Upper lobe of left lung (tissue), 6 donors: ENCODE results near the gene MRPL55. TPM values are rescaled to one million over a fixed set of nuclear protein-coding genes. Genes with fewer than 3 reads are reported as not detected.
A peak's percentile ranks its signal among the peaks of the same experiment; 100 is the strongest.

Experiments used
- ATAC-seq, 2 donors: fragments of 200-7000 bp; cut with Tn5 transposase; one replicate each; pipeline ENCODE4 v1.9.1; 2022; ENCODE audit warnings: mild to moderate bottlenecking in 2 of 2, moderate library complexity in 2 of 2; ENCODE audit not compliant: low FRiP score in 2 of 2
- DNase-seq, 2 donors: peaks; one replicate each; pipeline ENCODE4 v3.0.0-alpha.2; 2019 to 2020
- H3K27ac ChIP-seq, 4 donors: fragments of 200-600 bp; sonication (generic); one replicate each; pipeline ENCODE4 v1.5.1; 2016 to 2019
- H3K27me3 ChIP-seq, 4 donors: fragments of 200-600 bp; sonication (generic); one replicate each; pipeline ENCODE4 v1.5.1; 2017 to 2019
- H3K36me3 ChIP-seq, 4 donors: fragments of 200-600 bp; sonication (generic); one replicate each; pipeline ENCODE4 v1.5.1; 2016 to 2019
- H3K4me1 ChIP-seq, 4 donors: fragments of 200-600 bp; sonication (generic); one replicate each; pipeline ENCODE4 v1.5.1; 2018 to 2019
- H3K4me3 ChIP-seq, 4 donors: fragments of 200-600 bp; sonication (generic); one replicate each; pipeline ENCODE4 v1.5.1; 2017 to 2019; ENCODE audit warnings: mild to moderate bottlenecking in 2 of 4, moderate library complexity in 1 of 4
- H3K9me3 ChIP-seq, 4 donors: fragments of 200-600 bp; sonication (generic); one replicate each; pipeline ENCODE4 v1.5.1; 2018 to 2019
- EP300 ChIP-seq, 4 donors: sonication (generic); formaldehyde crosslinking; IDR thresholded peaks; one replicate each; pipeline ENCODE4 v1.5.1; 2017; ENCODE audit warnings: antibody characterized with exemption in 4 of 4, control low read depth in 2 of 4
- POLR2A ChIP-seq, 4 donors: fragments of 450-650 bp; IDR thresholded peaks; one replicate each; pipeline ENCODE4 v1.5.1; 2016 to 2017; ENCODE audit warnings: antibody characterized with exemption in 4 of 4, mild to moderate bottlenecking in 2 of 4
- POLR2AphosphoS5 ChIP-seq, 2 donors: sonication (generic); formaldehyde crosslinking; IDR thresholded peaks; one replicate each; pipeline ENCODE4 v1.5.1; 2017; ENCODE audit warnings: antibody characterized with exemption in 2 of 2
- WGBS, 2 donors: methylation state at CpG; one replicate each; pipeline ENCODE4 v1.1.5; 2017 to 2018; 5-methylcytosine and 5-hydroxymethylcytosine counted together
- total RNA-seq, 6 donors: library from RNA; depleted of rRNA in 4 of 6; stranded (reverse); fragments of >200 nt in 4 of 6; gene quantifications; one replicate each; pipeline versions ENCODE4 v1.1.0 to v1.2.1, GENCODE V29; 2016 to 2021
- TF ChIP-seq, protein P1 (sequence below), 6 experiments: fragments of 450-650 bp in 4 of 6; fragments of 200-600 bp in 2 of 6; sonication (generic) in 2 of 6; IDR thresholded peaks; one replicate each; pipeline ENCODE4 v1.5.1; 2016 to 2019; ENCODE audit warnings: antibody characterized with exemption in 6 of 6
- donor health status: DM: no; HTN: no; CAD: no; lungs with moderate emphysema.
- donor health status: DM: no; HTN: yes; CAD: no; lungs with severe emphysema.

MRPL55 gene
- total RNA-seq, 6 donors from 2014 or later, result 42.4 to 161 (median 60.1) TPM

- Histone ChIP-seq H3K9me3 (no peaks in the 10 kb centered on the region), H3K36me3 (peaks cover 0 to 24% (median 15%) of the 10 kb centered on the region in 4 donors), H3K4me3 (no peak overlapping the region), H3K27me3 (no peaks in the 10 kb centered on the region), H3K27ac (no peak overlapping the region), H3K4me1 (peaks cover 35 to 54% (median 41%) of the 10 kb centered on the region in 4 donors)
- 85% methylated on average over 8 of the region's 8 CpGs; no CpG with 5 or more reads in 1 of the 2 donors for WGBS, 2 donors
- ATAC-seq, result no peak
- DNase-seq, result no peak
- TF ChIP-seq EP300 (IDR thresholded peaks at IDR 0.05) (no peak), POLR2AphosphoS5 (IDR thresholded peaks at IDR 0.05) (no peak), POLR2A (IDR thresholded peaks at IDR 0.05) (no peak)
- TF ChIP-seq, protein P1, sequence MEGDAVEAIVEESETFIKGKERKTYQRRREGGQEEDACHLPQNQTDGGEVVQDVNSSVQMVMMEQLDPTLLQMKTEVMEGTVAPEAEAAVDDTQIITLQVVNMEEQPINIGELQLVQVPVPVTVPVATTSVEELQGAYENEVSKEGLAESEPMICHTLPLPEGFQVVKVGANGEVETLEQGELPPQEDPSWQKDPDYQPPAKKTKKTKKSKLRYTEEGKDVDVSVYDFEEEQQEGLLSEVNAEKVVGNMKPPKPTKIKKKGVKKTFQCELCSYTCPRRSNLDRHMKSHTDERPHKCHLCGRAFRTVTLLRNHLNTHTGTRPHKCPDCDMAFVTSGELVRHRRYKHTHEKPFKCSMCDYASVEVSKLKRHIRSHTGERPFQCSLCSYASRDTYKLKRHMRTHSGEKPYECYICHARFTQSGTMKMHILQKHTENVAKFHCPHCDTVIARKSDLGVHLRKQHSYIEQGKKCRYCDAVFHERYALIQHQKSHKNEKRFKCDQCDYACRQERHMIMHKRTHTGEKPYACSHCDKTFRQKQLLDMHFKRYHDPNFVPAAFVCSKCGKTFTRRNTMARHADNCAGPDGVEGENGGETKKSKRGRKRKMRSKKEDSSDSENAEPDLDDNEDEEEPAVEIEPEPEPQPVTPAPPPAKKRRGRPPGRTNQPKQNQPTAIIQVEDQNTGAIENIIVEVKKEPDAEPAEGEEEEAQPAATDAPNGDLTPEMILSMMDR (IDR thresholded peaks at IDR 0.05), result no peak
Observed at GRCh38 chr1:228105996-228106799, 2.9 kb downstream of the MRPL55 start.

GRCh38 chr1:228105270-228105995 lies 3.7 kb downstream of the MRPL55 start:
- TF ChIP-seq, protein P1 (IDR thresholded peaks at IDR 0.05), result no peak
- no peak for TF ChIP-seq EP300 (IDR thresholded peaks at IDR 0.05)
- TF ChIP-seq POLR2A (IDR thresholded peaks at IDR 0.05), result no peak
- TF ChIP-seq POLR2AphosphoS5 (IDR thresholded peaks at IDR 0.05), result no peak
- Histone ChIP-seq H3K36me3 (peaks cover 3 to 32% (median 19%) of the 10 kb centered on the region in 4 donors), H3K4me1 (peaks cover 33 to 59% (median 40%) of the 10 kb centered on the region in 4 donors), H3K9me3 (no peaks in the 10 kb centered on the region), H3K27me3 (no peaks in the 10 kb centered on the region), H3K4me3 (no peak overlapping the region), H3K27ac (no peak overlapping the region)
- WGBS, 2 donors, result 90 to 92% methylated on average over 4 to 8 of the region's 9 CpGs
- DNase-seq (no peak), ATAC-seq (no peak)

GRCh38 chr1:228104526-228105269 lies 4.4 kb downstream of the MRPL55 start:
- peaks cover 3 to 39% (median 25%) of the 10 kb centered on the region in 4 donors for H3K36me3 ChIP-seq
- no peak overlapping the region for H3K4me3 ChIP-seq
- no peaks in the 10 kb centered on the region for H3K27me3 ChIP-seq
- ATAC-seq, result no peak
- no peak for DNase-seq
- WGBS, 2 donors, result 73 to 83% methylated on average over 6 of the region's 7 CpGs
- no peaks in the 10 kb centered on the region for H3K9me3 ChIP-seq
- peaks cover 28 to 51% (median 33%) of the 10 kb centered on the region in 4 donors for H3K4me1 ChIP-seq
- peak overlapping the region in 1 of 4 donors; percentile 19 for H3K27ac ChIP-seq
- TF ChIP-seq, protein P1 (IDR thresholded peaks at IDR 0.05), result no peak
- TF ChIP-seq POLR2AphosphoS5 (IDR thresholded peaks at IDR 0.05) (no peak), POLR2A (IDR thresholded peaks at IDR 0.05) (no peak), EP300 (IDR thresholded peaks at IDR 0.05) (no peak)

- Histone ChIP-seq H3K4me3 (peak within 1 kb of the TSS; percentile 83 to 98 (median 88)), H3K27ac (peak within 1 kb of the TSS; percentile 91 to 94 (median 92)), H3K36me3 (peaks cover 15 to 56% (median 42%) of the 10 kb centered on the region in 4 donors), H3K4me1 (peaks cover 21 to 41% (median 25%) of the 10 kb centered on the region in 4 donors), H3K9me3 (no peaks in the 10 kb centered on the region), H3K27me3 (no peaks in the 10 kb centered on the region)
- DNase-seq, result peak; percentile 93 to 99
- peak in 1 of 4 donors; percentile 41 for TF ChIP-seq EP300 (IDR thresholded peaks at IDR 0.05)
- TF ChIP-seq, protein P1 (IDR thresholded peaks at IDR 0.05), result peak in 3 of 6 experiments; percentile 19 to 55 (median 35)
- TF ChIP-seq POLR2A (IDR thresholded peaks at IDR 0.05), result peak in 3 of 4 donors; percentile 67 to 84 (median 72)
- TF ChIP-seq POLR2AphosphoS5 (IDR thresholded peaks at IDR 0.05), result peak; percentile 68 to 94
- 0% methylated on average over 29 of the region's 104 CpGs; no CpG with 5 or more reads in 1 of the 2 donors for WGBS, 2 donors
- ATAC-seq, result peak; percentile 88 to 93
Observed at GRCh38 chr1:228102791-228103620, 6.1 kb downstream of the MRPL55 start, which contains the start of gene C1orf35. TSS of gene C1orf35 (minus strand) at chr1:228103325. CDS start at chr1:228103227, 98 bp downstream.
